ENCODE measurements around the gene GJD4. TPM values are rescaled to one million over a fixed set of nuclear protein-coding genes. Genes with fewer than 3 reads are reported as not detected.

GJD4 gene
- total and polyA plus RNA-seq, 2 experiments from 2014 or later = not detected

DNA sequence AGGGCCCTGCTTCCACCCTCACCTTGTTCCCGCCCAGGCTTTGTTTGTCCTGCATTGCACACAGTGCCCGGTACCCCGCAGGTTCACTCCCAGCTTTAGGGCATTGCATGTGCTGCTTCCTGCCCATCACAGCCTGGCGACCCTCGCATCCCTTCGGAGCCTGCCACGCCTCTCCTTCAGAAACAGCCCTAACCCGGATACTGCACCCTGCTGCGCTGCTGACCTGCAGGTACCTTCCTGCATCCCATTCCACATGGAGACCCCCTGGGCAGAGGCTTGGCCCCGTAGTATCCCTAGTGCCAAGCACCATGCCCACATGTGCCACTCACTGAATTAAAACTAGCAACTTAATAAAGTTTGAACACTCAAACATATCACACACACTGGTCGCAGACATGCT lies 19.8 kb upstream of the GJD4 start:
- no peak for DNase-seq (ENCODE audit: low spot score)
- Histone ChIP-seq H4K20me1 (replicated peaks; ENCODE audit: insufficient read depth) (no peaks in the 10 kb centered on the region), H3K9me2 (ENCODE audit: insufficient read depth) (no peaks in the 10 kb centered on the region), H3K4me1 (ENCODE audit: insufficient read depth) (no peaks in the 10 kb centered on the region), H3F3A (replicated peaks; ENCODE audit: low read depth) (no peaks in the 10 kb centered on the region), H3K4me3 (no peak overlapping the region), H3K27me3 (ENCODE audit: insufficient read depth) (no peaks in the 10 kb centered on the region), H3K79me2 (replicated peaks; ENCODE audit: insufficient read depth) (no peaks in the 10 kb centered on the region), H3K36me3 (ENCODE audit: insufficient read depth) (no peaks in the 10 kb centered on the region), H3K4me2 (no peak overlapping the region), H2AFZ (no peak overlapping the region), H3K27ac (ENCODE audit: low read depth) (no peak overlapping the region)
- no peaks in the 10 kb centered on the region; the same call in 2 of the 3 replicates for H3K36me3 Mint-ChIP-seq (ENCODE audit: low read depth)
- H3K4me1 Mint-ChIP-seq = no peaks in the 10 kb centered on the region
- no peak overlapping the region for H3K27ac Mint-ChIP-seq
- H3K27me3 Mint-ChIP-seq (ENCODE audit: insufficient read depth, low read depth, poor library complexity) = peaks cover 4% of the 10 kb centered on the region
- TF ChIP-seq EZH2 (IDR thresholded peaks at IDR 0.05; ENCODE audit: low read depth, unreplicated experiment) (no peak), CREB1 (CRISPR knock-in tag; IDR thresholded peaks at IDR 0.05; ENCODE audit: low read depth) (no peak), NANOG (IDR thresholded peaks at IDR 0.05; ENCODE audit: borderline replicate concordance) (no peak), JUNB (IDR thresholded peaks at IDR 0.05; ENCODE audit: unreplicated experiment) (no peak), ZNF462 (CRISPR knock-in tag; IDR thresholded peaks at IDR 0.05) (no peak), ZNF114 (CRISPR knock-in tag; IDR thresholded peaks at IDR 0.05) (no peak), ZNF331 (CRISPR knock-in tag; IDR thresholded peaks at IDR 0.05; ENCODE audit: low read depth) (no peak), POLR2AphosphoS5 (IDR thresholded peaks at IDR 0.05; ENCODE audit: low read depth) (no peak), REST (IDR thresholded peaks at IDR 0.05; ENCODE audit: unreplicated experiment) (no peak)
- TF ChIP-seq, protein P1, sequence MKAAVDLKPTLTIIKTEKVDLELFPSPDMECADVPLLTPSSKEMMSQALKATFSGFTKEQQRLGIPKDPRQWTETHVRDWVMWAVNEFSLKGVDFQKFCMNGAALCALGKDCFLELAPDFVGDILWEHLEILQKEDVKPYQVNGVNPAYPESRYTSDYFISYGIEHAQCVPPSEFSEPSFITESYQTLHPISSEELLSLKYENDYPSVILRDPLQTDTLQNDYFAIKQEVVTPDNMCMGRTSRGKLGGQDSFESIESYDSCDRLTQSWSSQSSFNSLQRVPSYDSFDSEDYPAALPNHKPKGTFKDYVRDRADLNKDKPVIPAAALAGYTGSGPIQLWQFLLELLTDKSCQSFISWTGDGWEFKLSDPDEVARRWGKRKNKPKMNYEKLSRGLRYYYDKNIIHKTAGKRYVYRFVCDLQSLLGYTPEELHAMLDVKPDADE (IDR thresholded peaks at IDR 0.05) = no peak
- TF ChIP-seq, protein P2, sequence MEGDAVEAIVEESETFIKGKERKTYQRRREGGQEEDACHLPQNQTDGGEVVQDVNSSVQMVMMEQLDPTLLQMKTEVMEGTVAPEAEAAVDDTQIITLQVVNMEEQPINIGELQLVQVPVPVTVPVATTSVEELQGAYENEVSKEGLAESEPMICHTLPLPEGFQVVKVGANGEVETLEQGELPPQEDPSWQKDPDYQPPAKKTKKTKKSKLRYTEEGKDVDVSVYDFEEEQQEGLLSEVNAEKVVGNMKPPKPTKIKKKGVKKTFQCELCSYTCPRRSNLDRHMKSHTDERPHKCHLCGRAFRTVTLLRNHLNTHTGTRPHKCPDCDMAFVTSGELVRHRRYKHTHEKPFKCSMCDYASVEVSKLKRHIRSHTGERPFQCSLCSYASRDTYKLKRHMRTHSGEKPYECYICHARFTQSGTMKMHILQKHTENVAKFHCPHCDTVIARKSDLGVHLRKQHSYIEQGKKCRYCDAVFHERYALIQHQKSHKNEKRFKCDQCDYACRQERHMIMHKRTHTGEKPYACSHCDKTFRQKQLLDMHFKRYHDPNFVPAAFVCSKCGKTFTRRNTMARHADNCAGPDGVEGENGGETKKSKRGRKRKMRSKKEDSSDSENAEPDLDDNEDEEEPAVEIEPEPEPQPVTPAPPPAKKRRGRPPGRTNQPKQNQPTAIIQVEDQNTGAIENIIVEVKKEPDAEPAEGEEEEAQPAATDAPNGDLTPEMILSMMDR (conservative IDR thresholded peaks at IDR 0.05; ENCODE audit: low read depth in 2 of 2) = no peak
- peaks cover 5% of the 10 kb centered on the region; the same call in 2 of the 3 replicates for H3K9me3 Mint-ChIP-seq
- ATAC-seq = no peak
- H3K4me3 Mint-ChIP-seq = no peak overlapping the region
